ENCODE results near the gene SPATA19.

The SPATA19 gene

GRCh38 chr11:133889188-133889587 lies 43.9 kb upstream of the SPATA19 start:
- in situ Hi-C loops (cut with MboI; ENCODE audit: low pct_unique_long_range_greater_than_20kb, low sequenced_read_pairs, unreplicated experiment) = no loop called here
- DNase-seq (ENCODE audit: low spot score) = no peak
- TF ChIP-seq, protein P1, sequence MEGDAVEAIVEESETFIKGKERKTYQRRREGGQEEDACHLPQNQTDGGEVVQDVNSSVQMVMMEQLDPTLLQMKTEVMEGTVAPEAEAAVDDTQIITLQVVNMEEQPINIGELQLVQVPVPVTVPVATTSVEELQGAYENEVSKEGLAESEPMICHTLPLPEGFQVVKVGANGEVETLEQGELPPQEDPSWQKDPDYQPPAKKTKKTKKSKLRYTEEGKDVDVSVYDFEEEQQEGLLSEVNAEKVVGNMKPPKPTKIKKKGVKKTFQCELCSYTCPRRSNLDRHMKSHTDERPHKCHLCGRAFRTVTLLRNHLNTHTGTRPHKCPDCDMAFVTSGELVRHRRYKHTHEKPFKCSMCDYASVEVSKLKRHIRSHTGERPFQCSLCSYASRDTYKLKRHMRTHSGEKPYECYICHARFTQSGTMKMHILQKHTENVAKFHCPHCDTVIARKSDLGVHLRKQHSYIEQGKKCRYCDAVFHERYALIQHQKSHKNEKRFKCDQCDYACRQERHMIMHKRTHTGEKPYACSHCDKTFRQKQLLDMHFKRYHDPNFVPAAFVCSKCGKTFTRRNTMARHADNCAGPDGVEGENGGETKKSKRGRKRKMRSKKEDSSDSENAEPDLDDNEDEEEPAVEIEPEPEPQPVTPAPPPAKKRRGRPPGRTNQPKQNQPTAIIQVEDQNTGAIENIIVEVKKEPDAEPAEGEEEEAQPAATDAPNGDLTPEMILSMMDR (IDR thresholded peaks at IDR 0.05; ENCODE audit: extremely low read depth, insufficient read depth, missing control alignments) = no peak

DNA sequence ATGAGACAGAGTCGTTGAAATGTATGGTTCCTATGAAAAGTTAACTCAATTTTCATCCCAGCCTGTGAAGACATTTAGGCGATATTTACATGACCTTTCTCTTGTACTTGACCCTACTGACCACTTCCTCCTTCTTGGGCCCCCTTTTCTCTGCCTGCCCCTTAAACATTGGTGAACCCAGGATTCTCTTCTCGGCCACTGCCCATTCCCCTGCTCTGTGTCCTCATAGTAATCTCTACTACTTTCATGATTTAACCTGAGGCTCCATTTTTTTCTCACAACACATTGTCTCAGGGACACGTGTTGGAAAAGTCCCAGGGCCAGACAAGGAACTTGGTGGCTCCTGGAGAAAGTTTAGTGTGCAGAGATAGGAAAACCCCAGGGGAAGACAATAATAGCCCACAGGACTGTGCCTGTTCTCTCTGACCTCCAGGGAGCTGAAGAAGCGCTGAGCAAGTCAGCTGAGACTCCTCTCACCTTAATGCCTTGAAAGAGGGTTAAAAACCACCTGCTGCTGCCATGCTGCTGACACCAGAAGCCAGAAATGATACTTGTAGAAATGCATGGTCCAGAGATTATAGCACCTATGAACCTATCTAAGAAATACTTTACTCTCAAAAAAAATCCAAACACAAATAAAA lies 42.5 kb upstream of the SPATA19 start:
- no peak for DNase-seq (ENCODE audit: low spot score)
- TF ChIP-seq, protein P1 (IDR thresholded peaks at IDR 0.05; ENCODE audit: extremely low read depth, insufficient read depth, missing control alignments) = no peak
- in situ Hi-C loops (cut with MboI; ENCODE audit: low pct_unique_long_range_greater_than_20kb, low sequenced_read_pairs, unreplicated experiment) = no loop called here

DNA sequence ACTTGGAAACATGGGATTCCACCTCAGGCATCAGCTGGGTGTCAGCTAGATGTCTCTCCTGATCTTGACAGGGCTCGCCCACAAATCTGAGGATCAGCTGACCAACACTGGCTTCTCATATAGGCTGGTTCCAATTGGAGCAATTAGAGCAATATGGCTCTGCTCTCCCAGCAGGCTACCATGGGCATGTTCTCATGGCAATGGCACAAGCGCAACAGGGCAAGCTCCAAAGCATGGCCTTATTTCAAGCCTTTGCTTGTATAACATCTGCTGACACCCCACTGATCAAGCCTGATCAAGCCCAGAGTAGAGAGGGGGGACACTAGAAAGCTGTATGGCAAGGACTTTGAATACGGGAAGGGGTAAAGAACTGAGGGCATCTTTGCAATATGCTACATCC lies 40.7 kb upstream of the SPATA19 start:
- DNase-seq (ENCODE audit: low spot score) = no peak
- TF ChIP-seq, protein P1 (IDR thresholded peaks at IDR 0.05; ENCODE audit: extremely low read depth, insufficient read depth, missing control alignments) = no peak
- in situ Hi-C loops (cut with MboI; ENCODE audit: low pct_unique_long_range_greater_than_20kb, low sequenced_read_pairs, unreplicated experiment) = no loop called here

GRCh38 chr11:133872160-133872559 lies 26.8 kb upstream of the SPATA19 start:
- TF ChIP-seq, protein P1 (IDR thresholded peaks at IDR 0.05; ENCODE audit: extremely low read depth, insufficient read depth, missing control alignments) = no peak
- no peak for DNase-seq (ENCODE audit: low spot score)
- in situ Hi-C loops (cut with MboI; ENCODE audit: low pct_unique_long_range_greater_than_20kb, low sequenced_read_pairs, unreplicated experiment) = no loop called here

DNA sequence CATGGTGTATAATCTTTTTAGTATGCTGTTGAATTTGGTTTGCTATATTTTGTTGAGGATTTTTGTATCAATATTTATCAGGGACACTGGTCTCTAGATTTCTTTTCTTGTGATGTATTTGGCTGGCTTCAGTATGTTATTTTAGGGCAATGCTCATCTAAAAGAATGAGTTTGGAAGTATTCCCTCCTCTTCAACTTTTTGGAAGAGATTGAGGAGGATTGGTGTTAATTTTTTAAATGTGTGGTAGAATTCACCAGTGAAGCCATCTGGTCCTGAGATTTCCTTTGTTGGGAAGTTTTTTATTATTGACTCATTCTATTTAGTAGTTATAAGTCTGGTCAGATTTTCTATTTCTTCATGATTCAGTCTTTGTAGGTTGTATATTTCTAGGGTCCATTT lies 22.1 kb upstream of the SPATA19 start:
- in situ Hi-C loops (cut with MboI; ENCODE audit: low pct_unique_long_range_greater_than_20kb, low sequenced_read_pairs, unreplicated experiment) = no loop called here
- no peak for DNase-seq (ENCODE audit: low spot score)
- TF ChIP-seq, protein P1 (IDR thresholded peaks at IDR 0.05; ENCODE audit: extremely low read depth, insufficient read depth, missing control alignments) = no peak

DNA sequence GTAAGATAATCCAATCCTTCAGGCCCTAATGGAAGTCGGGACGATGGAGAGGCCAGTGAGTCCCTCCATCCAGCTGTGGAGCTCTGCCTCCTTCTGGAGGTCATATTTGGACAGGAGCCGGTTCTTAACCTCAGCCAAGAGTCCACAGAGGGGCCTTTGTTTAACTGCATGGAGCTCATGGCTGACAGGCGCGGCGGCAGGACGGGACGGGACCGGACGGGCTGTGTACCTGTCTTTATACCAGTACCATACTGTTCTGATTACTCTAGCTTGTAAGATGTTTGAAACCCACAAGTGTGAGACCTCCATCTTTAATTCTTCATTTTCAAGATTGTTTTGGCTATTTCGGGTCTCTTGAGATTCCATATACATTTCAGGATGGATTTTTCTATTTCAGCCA lies 20.2 kb upstream of the SPATA19 start:
- TF ChIP-seq, protein P1 (IDR thresholded peaks at IDR 0.05; ENCODE audit: extremely low read depth, insufficient read depth, missing control alignments) = no peak
- in situ Hi-C loops (cut with MboI; ENCODE audit: low pct_unique_long_range_greater_than_20kb, low sequenced_read_pairs, unreplicated experiment) = no loop called here
- no peak for DNase-seq (ENCODE audit: low spot score)

Data from GM13977 (cell line).